Measurements from ENCODE around the gene ARSK. TPM values are rescaled to one million over a fixed set of nuclear protein-coding genes. Genes with fewer than 3 reads are reported as not detected.

ARSK gene
- total and polyA plus RNA-seq, 2 of the 13 experiments (the other 11 are each of a cell fraction or from before 2014, with no cell fraction given) = 7.9 TPM

DNA sequence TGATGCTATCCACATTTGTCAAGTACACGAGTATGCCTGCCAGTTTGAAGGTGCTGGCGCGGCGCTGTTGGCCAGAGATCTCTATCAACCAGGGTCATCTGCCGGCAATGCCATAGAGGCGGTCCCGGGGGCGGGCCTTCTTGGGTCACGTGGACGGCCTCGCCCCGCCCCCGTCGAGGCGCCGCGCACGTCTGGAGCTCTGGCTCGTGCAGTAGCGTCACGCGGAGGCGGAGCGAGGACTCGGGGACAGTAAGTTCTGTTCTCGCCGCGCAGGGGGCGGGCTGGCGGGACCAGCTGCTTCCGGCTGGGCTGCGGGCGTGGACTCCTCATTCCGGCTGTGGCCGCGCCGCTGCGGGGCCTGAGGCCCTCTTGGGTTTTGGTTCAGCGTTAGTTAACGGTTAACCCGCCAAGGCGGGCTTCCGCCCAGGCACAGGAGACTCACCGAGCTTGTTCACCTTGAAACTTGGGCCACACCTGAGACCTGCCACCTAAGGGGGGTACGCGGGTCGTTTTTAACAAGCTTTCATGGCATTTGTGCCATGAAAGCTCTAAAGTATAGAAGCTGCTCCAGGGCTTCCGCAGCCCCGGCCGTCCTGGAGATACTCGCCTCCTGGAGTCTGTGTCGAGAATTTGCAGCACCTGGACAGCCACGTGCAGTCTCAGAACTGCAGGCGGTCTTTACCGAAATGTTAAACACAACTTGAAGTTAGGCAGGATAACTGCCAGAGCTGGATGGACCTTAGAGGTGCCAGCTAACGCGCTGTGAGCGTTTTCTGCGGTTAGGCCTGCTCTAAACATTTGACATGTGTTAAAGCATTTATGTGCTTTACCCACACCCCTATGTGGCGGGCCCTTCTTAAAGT is 91.9 kb downstream of the ARSK start, which contains the start of gene RFESD (continued):
- TF ChIP-seq, protein P1, sequence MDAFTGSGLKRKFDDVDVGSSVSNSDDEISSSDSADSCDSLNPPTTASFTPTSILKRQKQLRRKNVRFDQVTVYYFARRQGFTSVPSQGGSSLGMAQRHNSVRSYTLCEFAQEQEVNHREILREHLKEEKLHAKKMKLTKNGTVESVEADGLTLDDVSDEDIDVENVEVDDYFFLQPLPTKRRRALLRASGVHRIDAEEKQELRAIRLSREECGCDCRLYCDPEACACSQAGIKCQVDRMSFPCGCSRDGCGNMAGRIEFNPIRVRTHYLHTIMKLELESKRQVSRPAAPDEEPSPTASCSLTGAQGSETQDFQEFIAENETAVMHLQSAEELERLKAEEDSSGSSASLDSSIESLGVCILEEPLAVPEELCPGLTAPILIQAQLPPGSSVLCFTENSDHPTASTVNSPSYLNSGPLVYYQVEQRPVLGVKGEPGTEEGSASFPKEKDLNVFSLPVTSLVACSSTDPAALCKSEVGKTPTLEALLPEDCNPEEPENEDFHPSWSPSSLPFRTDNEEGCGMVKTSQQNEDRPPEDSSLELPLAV (CRISPR knock-in tag; conservative IDR thresholded peaks at IDR 0.05; ENCODE audit: low read depth) = no peak
- TF ChIP-seq, protein P2, sequence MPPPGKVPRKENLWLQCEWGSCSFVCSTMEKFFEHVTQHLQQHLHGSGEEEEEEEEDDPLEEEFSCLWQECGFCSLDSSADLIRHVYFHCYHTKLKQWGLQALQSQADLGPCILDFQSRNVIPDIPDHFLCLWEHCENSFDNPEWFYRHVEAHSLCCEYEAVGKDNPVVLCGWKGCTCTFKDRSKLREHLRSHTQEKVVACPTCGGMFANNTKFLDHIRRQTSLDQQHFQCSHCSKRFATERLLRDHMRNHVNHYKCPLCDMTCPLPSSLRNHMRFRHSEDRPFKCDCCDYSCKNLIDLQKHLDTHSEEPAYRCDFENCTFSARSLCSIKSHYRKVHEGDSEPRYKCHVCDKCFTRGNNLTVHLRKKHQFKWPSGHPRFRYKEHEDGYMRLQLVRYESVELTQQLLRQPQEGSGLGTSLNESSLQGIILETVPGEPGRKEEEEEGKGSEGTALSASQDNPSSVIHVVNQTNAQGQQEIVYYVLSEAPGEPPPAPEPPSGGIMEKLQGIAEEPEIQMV (CRISPR knock-in tag; IDR thresholded peaks at IDR 0.05; ENCODE audit: low read depth) = 0 out of 2 replicates have a peak, but pooled peaks have one; percentile 9
- TF ChIP-seq, protein P3, sequence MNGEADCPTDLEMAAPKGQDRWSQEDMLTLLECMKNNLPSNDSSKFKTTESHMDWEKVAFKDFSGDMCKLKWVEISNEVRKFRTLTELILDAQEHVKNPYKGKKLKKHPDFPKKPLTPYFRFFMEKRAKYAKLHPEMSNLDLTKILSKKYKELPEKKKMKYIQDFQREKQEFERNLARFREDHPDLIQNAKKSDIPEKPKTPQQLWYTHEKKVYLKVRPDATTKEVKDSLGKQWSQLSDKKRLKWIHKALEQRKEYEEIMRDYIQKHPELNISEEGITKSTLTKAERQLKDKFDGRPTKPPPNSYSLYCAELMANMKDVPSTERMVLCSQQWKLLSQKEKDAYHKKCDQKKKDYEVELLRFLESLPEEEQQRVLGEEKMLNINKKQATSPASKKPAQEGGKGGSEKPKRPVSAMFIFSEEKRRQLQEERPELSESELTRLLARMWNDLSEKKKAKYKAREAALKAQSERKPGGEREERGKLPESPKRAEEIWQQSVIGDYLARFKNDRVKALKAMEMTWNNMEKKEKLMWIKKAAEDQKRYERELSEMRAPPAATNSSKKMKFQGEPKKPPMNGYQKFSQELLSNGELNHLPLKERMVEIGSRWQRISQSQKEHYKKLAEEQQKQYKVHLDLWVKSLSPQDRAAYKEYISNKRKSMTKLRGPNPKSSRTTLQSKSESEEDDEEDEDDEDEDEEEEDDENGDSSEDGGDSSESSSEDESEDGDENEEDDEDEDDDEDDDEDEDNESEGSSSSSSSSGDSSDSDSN (CRISPR knock-in tag; IDR thresholded peaks at IDR 0.05) = peak; percentile 76
- TF ChIP-seq, protein P4, sequence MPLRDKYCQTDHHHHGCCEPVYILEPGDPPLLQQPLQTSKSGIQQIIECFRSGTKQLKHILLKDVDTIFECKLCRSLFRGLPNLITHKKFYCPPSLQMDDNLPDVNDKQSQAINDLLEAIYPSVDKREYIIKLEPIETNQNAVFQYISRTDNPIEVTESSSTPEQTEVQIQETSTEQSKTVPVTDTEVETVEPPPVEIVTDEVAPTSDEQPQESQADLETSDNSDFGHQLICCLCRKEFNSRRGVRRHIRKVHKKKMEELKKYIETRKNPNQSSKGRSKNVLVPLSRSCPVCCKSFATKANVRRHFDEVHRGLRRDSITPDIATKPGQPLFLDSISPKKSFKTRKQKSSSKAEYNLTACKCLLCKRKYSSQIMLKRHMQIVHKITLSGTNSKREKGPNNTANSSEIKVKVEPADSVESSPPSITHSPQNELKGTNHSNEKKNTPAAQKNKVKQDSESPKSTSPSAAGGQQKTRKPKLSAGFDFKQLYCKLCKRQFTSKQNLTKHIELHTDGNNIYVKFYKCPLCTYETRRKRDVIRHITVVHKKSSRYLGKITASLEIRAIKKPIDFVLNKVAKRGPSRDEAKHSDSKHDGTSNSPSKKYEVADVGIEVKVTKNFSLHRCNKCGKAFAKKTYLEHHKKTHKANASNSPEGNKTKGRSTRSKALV (CRISPR knock-in tag; IDR thresholded peaks at IDR 0.05) = no peak; the same call in 1 of the 2 replicates
- no peak for TF ChIP-seq SATB2 (CRISPR knock-in tag; IDR thresholded peaks at IDR 0.05)
- TF ChIP-seq ZNF101 (CRISPR knock-in tag; IDR thresholded peaks at IDR 0.05; ENCODE audit: borderline replicate concordance, low read depth) = no peak
- no peak for TF ChIP-seq CEBPB (IDR thresholded peaks at IDR 0.05; ENCODE audit: borderline replicate concordance, low read depth, low read length)
- TF ChIP-seq ZNF205 (CRISPR knock-in tag; IDR thresholded peaks at IDR 0.05) = peak; percentile 77; the same call in 1 of the 2 replicates
- no peak for TF ChIP-seq ZNF24 (IDR thresholded peaks at IDR 0.05)
- TF ChIP-seq NFYC (CRISPR knock-in tag; IDR thresholded peaks at IDR 0.05) = peak; percentile 53
- TF ChIP-seq, protein P5, sequence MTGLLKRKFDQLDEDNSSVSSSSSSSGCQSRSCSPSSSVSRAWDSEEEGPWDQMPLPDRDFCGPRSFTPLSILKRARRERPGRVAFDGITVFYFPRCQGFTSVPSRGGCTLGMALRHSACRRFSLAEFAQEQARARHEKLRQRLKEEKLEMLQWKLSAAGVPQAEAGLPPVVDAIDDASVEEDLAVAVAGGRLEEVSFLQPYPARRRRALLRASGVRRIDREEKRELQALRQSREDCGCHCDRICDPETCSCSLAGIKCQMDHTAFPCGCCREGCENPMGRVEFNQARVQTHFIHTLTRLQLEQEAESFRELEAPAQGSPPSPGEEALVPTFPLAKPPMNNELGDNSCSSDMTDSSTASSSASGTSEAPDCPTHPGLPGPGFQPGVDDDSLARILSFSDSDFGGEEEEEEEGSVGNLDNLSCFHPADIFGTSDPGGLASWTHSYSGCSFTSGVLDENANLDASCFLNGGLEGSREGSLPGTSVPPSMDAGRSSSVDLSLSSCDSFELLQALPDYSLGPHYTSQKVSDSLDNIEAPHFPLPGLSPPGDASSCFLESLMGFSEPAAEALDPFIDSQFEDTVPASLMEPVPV (CRISPR knock-in tag; IDR thresholded peaks at IDR 0.05) = peak; percentile 87; the same call in 1 of the 2 replicates
- TF ChIP-seq MATR3 (CRISPR knock-in tag; IDR thresholded peaks at IDR 0.05) = no peak
- TF ChIP-seq, protein P6, sequence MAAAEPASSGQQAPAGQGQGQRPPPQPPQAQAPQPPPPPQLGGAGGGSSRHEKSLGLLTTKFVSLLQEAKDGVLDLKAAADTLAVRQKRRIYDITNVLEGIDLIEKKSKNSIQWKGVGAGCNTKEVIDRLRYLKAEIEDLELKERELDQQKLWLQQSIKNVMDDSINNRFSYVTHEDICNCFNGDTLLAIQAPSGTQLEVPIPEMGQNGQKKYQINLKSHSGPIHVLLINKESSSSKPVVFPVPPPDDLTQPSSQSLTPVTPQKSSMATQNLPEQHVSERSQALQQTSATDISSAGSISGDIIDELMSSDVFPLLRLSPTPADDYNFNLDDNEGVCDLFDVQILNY (CRISPR knock-in tag; conservative IDR thresholded peaks at IDR 0.05) = no peak
- TF ChIP-seq, protein P7, sequence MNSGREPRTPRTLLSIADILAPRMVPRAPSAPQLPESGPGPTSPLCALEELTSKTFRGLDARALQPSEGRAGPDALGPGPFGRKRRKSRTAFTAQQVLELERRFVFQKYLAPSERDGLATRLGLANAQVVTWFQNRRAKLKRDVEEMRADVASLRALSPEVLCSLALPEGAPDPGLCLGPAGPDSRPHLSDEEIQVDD (CRISPR knock-in tag; IDR thresholded peaks at IDR 0.05; ENCODE audit: borderline replicate concordance) = no peak
- peak; percentile 67; the same call in 1 of the 2 replicates for TF ChIP-seq KDM6A (CRISPR knock-in tag; IDR thresholded peaks at IDR 0.05; ENCODE audit: low read depth)
- no peak for TF ChIP-seq MTA3 (CRISPR knock-in tag; IDR thresholded peaks at IDR 0.05)

Data from HepG2 (cell line).